Endometrial microvascular endothelial cells (primary cell): ENCODE results near the gene DDT. TPM values are rescaled to one million over a fixed set of nuclear protein-coding genes. Genes with fewer than 3 reads are reported as not detected.
"Not testable (repeated sequence)": the region's sequence is repeated elsewhere in the genome, so short reads cannot be mapped to it uniquely, and the experiment has no call there.

ENCODE experiments used
- in situ Hi-C: cut with HindIII; loops from 2 replicates; pipeline ENCODE4 v1.10.0; 2017; ENCODE audit warnings: low sequenced_read_pairs, low pct_unique_long_range_greater_than_20kb; ENCODE audit errors: inconsistent ontology term
- total RNA-seq: library from RNA; depleted of rRNA; stranded (reverse); fragments of >200 nt; gene quantifications from one replicate; pipeline ENCODE4 v1.2.3, GENCODE V29; 2015; ENCODE audit errors: inconsistent ontology term

DDT gene
- 98.1 TPM for total RNA-seq

DNA sequence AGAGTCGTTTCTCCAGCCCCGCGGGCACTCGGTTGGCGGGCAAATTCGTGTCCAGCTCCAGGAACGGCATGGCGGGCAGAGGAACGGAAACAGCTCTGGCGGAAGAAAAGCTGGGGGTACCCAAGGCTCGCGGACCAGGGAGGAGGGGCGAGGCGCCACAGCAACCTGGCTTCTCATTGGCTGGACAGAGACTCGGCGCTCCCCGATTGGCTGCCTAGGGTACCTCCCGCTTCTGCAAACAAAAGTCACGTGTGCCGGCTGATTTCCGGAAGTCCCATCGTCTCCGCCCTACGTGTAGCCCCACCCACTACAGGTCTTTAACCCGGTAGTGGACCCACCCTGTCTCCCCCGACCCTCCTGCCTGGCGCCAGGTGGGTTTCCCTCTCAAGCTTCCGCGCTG is at the start of gene DDT:
Gene DDT (minus strand): TSS at position 97 of the 400 bp plus-strand sequence. CDS start 27 bp downstream, at position 70.
- in situ Hi-C loops = not testable (repeated sequence)

DNA sequence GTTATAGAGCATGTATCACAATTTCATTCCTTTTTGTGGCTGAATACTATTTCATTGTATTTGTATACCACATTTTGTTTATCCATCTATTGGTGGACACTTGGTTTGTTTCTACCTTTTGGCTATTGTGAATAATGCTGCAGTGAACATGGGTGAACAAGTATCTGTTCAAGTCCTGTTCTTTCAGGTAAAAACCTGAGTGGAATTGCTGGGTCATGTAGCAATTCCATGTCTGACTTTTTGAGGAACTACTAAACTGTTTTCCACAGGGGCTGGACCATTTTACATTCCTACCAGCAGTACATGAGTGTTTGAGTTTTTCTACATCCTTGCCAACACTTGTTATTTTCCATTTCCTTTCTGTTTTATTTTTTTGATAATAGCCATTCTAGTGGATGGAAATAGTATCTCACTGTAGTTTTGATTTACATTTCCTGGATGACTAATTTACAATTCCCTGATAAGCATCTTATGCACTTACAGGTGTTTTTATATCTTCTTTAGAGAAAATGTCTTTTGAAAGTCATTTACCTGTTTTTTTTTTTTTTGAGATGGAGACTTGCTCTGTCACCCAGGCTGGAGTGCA is 49.1 kb upstream of the DDT start:
- in situ Hi-C loops = no loop called here

GRCh38 chr22:24021304-24021703 is 47.1 kb upstream of the DDT start:
- in situ Hi-C loops = no loop called here

- in situ Hi-C loops = no loop called here
Observed at GRCh38 chr22:24016156-24016555, 41.9 kb upstream of the DDT start.

- in situ Hi-C loops = no loop called here
Observed at GRCh38 chr22:24011735-24012068, 37.5 kb upstream of the DDT start.

DNA sequence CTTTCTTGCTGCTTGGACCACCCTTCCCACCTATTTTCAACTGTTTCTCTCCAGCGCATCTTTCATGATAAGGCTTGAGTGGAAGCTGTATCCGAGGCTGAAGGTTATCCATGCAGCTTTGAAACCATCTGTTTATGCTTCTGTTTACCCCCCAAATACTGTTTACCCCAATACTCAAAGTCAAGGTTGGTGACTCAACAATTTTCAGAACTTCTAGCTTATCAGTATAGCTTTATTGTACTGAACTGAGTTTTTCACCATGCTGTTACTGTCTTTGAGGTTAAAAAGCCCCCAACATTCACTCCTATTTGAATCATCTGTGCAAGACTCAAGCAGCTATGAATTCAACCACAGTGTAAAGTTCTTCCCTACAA is 35.8 kb upstream of the DDT start:
- in situ Hi-C loops = no loop called here

DNA sequence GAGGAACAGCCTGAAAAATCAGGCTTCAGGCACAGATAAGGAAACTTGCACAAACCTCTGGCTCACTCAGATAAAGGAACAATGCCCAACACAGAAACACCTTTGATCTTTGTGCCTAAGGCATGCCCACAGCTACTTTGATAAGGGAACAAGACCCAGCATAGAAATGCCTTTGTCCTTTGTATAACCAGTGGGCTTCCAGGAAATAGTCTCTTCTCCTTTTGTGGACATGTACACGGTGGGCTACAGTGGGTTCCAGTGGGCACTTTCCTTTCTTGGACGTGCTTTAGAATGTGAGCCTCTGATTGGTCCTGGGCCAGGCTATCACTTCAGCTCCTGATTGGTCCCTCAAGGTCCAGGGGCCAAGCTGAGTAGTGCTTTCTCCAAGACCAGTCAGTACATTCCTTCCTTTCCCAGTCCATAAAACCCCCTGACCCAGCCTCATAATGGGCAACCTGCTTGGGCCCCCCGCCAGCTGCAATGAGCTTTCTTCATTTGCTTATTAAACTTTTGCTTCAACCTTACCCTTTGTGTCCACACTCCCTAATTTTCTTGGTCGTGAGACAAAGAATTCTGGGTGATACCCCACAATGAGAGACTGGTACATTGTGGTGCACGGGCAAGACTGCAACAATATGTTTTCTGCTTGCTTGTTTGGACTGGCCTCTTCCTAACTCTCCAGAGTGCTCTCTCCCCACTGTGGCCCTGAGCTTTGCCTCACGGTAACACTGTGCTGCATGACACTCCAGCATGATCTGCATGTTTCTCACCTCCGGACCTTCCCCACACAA is 35.2 kb upstream of the DDT start:
- in situ Hi-C loops = no loop called here

GRCh38 chr22:24008381-24009226 is 34.4 kb upstream of the DDT start:
- in situ Hi-C loops = no loop called here

GRCh38 chr22:24008022-24008283 is 33.7 kb upstream of the DDT start:
- in situ Hi-C loops = no loop called here

GRCh38 chr22:24007253-24008021 is 33.2 kb upstream of the DDT start:
- in situ Hi-C loops = no loop called here

GRCh38 chr22:24006914-24007214 is 32.6 kb upstream of the DDT start:
- in situ Hi-C loops = no loop called here

DNA sequence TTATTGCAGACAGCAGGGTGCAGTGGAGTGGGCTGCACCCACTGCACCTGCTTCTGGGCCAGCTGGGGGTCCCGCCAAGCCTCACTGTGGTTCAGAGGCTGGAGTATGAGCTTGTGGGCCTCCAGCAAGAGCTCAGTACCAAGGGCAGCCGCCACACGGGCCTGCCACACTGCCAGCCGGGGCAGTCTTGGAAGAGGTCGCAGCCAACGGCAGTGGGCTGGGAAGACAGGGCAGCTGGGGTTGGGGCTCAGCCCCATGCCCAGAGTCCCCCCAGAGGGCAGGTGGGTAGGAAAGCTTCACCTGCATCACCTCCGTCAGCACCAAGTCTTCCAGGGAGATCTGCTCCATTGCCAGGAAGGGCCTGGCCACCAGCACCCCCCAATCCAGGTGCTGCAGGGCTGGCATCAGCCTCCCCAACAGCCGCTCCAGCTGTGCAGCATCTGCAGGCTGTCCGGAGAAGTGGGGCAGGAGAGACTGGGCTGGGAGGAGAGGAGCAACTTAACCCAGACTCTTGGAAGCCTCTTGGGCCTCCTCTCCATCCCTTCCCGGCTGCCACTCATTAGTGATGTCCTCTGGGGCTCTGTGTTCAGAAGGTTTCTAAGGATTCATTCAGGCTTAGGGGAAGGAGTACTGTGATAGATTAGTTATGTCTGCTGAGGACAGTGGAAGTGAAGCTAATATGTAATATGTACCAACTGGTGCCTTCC is 32.1 kb upstream of the DDT start:
- in situ Hi-C loops = no loop called here

GRCh38 chr22:24005201-24005600 is 31.0 kb upstream of the DDT start, which contains the start of gene GSTT4:
Gene GSTT4, minus strand, starts transcription at chr22:24005453. Its CDS starts 97 bp downstream, at chr22:24005356.
- in situ Hi-C loops = no loop called here

- in situ Hi-C loops = no loop called here
Observed at GRCh38 chr22:24003887-24004286, 29.6 kb upstream of the DDT start.

- in situ Hi-C loops = no loop called here
Observed at GRCh38 chr22:24002851-24003250, 28.6 kb upstream of the DDT start.

- in situ Hi-C loops = no loop called here
Observed at GRCh38 chr22:24002272-24002671, 28.0 kb upstream of the DDT start.

DNA sequence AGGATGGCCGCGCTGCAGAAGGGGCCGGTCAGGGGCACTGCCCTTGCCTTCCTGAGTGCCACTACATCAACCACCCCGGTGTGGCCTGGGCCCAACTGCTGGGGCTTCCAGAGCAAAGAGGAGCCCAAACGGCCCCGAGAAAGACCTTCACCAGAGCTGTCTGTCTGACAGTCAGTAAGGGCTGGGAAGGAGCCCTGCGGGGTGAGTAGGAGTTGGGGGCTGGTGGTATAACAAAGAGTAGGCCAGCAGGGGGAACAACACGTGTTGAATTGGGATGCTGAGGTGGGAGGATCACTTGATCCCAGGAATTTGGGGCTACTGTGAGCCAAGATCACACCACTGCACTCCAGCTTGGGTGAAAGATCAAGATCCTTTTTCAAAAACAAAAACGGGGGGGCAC is 27.1 kb upstream of the DDT start:
- in situ Hi-C loops = no loop called here

- in situ Hi-C loops = not testable (repeated sequence)
Observed at GRCh38 chr22:23999779-24000178, 25.5 kb upstream of the DDT start.

DNA sequence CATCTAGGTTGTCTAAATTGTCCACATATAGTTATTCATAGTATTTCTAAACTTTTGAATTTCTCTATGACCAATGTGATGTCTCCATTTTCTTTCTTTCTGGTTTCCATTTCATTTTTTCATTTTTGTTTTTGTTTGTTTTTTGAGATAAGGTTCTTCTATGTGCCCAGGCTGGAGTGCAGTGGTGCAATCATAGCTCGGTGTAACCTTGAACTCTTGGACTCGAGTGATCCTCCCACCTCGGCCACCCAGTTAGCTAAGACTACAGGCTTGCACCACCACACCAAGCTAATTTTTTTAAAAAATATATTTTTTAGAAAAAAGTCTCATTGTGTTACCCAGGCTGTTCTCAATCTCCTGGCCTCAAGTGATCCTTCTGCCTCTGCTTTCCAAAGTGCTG is 22.9 kb upstream of the DDT start:
- in situ Hi-C loops = no loop called here
